HG02884 (cell line): ENCODE data around the gene EXOC2.
"Not testable (repeated sequence)": the region's sequence is repeated elsewhere in the genome, so short reads cannot be mapped to it uniquely, and the experiment has no call there.

Experiments used
- ATAC-seq: cut with Tn5 transposase; IDR thresholded peaks from one replicate; pipeline ENCODE4 v1.9.1; 2021; ENCODE audit warnings: mild to moderate bottlenecking, moderate library complexity; ENCODE audit not compliant: unreplicated experiment

The EXOC2 gene

GRCh38 chr6:683742-684440, 9.0 kb downstream of the EXOC2 start:
- ATAC-seq, result no peak

GRCh38 chr6:680666-681340, 12.1 kb downstream of the EXOC2 start:
- ATAC-seq, result no peak

GRCh38 chr6:680251-680650, 12.7 kb downstream of the EXOC2 start:
- ATAC-seq, result no peak

- ATAC-seq, result no peak
Observed at GRCh38 chr6:679282-679681, 13.7 kb downstream of the EXOC2 start.

- ATAC-seq, result no peak
Observed at GRCh38 chr6:678520-678919, 14.4 kb downstream of the EXOC2 start.

- no peak for ATAC-seq
Observed at GRCh38 chr6:677919-678318, 15.0 kb downstream of the EXOC2 start.

GRCh38 chr6:674956-675355, 18.0 kb downstream of the EXOC2 start:
- ATAC-seq, result no peak

- no peak for ATAC-seq
Observed at GRCh38 chr6:674406-674805, 18.5 kb downstream of the EXOC2 start.

GRCh38 chr6:667253-667927, 25.5 kb downstream of the EXOC2 start:
- no peak for ATAC-seq

- no peak for ATAC-seq
Observed at GRCh38 chr6:665403-666267, 27.3 kb downstream of the EXOC2 start.

GRCh38 chr6:663788-664187, 29.2 kb downstream of the EXOC2 start:
- not testable (repeated sequence) for ATAC-seq

- ATAC-seq, result no peak
Observed at GRCh38 chr6:659716-660581, 33.0 kb downstream of the EXOC2 start.

- ATAC-seq, result no peak
Observed at GRCh38 chr6:658244-658643, 34.7 kb downstream of the EXOC2 start.

GRCh38 chr6:657743-658142, 35.2 kb downstream of the EXOC2 start:
- no peak for ATAC-seq

- no peak for ATAC-seq
Observed at GRCh38 chr6:656460-657252, 36.3 kb downstream of the EXOC2 start, which contains the start of gene HUS1B. Gene HUS1B (minus strand): TSS chr6:657100. CDS start chr6:656944, 156 bp downstream.

GRCh38 chr6:654136-654535, 38.8 kb downstream of the EXOC2 start:
- no peak for ATAC-seq

GRCh38 chr6:652865-653264, 40.1 kb downstream of the EXOC2 start:
- ATAC-seq, result no peak

- ATAC-seq, result no peak
Observed at GRCh38 chr6:650098-650497, 42.8 kb downstream of the EXOC2 start.

GRCh38 chr6:642805-643204, 50.1 kb downstream of the EXOC2 start:
- no peak for ATAC-seq
